Measurements from ENCODE around the gene HOXA10. TPM values are rescaled to one million over a fixed set of nuclear protein-coding genes. Genes with fewer than 3 reads are reported as not detected.
A peak's percentile ranks its signal among the peaks of the same experiment; 100 is the strongest.

HOXA10 gene
- total RNA-seq, 4 donors from 2014 or later, result 24.6 to 61.2 (median 40.0) TPM

- DNase-seq (peak; percentile 1 to 32), ATAC-seq (no peak)
- in situ Hi-C loops (cut with MboI; ENCODE audit: low sequenced_read_pairs in 4 of 4), result loop anchor here in 3 of 4 donors (10.0 to 25.0 kb wide), 5 partner anchors 904 to 1421 kb away; partner anchors contain the start of gene CREB5 (in 1 of the 3)
- H3K36me3 ChIP-seq, result no peaks in the 10 kb centered on the region
- H3K4me3 ChIP-seq, result peak overlapping the region; percentile 61 to 92 (median 70)
- TF ChIP-seq CTCF (IDR thresholded peaks at IDR 0.05 in 4 of 5, conservative IDR thresholded peaks at IDR 0.05 in 1 of 5) (no peak), POLR2A (IDR thresholded peaks at IDR 0.05) (no peak)
- peaks cover 28 to 40% of the 10 kb centered on the region in 2 donors for H3K4me1 ChIP-seq
- H3K27ac ChIP-seq, result peak overlapping the region; percentile 90 to 99 (median 95)
- H3K9me3 ChIP-seq, result no peaks in the 10 kb centered on the region
- intact Hi-C loops (cut with DNase I; ENCODE audit: low total_unique reads), result loop anchor here (10.0 kb wide), 1 partner anchor 1442 kb away; no protein-coding TSS in a partner anchor
- peaks cover 0 to 8% (median 3%) of the 10 kb centered on the region in 3 donors for H3K27me3 ChIP-seq
Measured at GRCh38 chr7:27182861-27183681, 9.0 kb upstream of the HOXA10 start.

GRCh38 chr7:27182285-27182841 lies 8.2 kb upstream of the HOXA10 start:
- intact Hi-C loops (cut with DNase I; ENCODE audit: low total_unique reads) (loop anchor here (10.0 kb wide), 1 partner anchor 1442 kb away; no protein-coding TSS in a partner anchor), in situ Hi-C loops (cut with MboI; ENCODE audit: low sequenced_read_pairs in 4 of 4) (loop anchor here in 3 of 4 donors (10.0 to 25.0 kb wide), 5 partner anchors 905 to 1420 kb away; partner anchors contain the start of gene CREB5 (in 1 of the 3))
- DNase-seq (peak; percentile 1 to 20), ATAC-seq (no peak)
- no peaks in the 10 kb centered on the region for H3K9me3 ChIP-seq
- no peak for TF ChIP-seq POLR2A (IDR thresholded peaks at IDR 0.05)
- TF ChIP-seq CTCF (IDR thresholded peaks at IDR 0.05 in 4 of 5, conservative IDR thresholded peaks at IDR 0.05 in 1 of 5), result no peak
- H3K27me3 ChIP-seq, result peaks cover 0 to 8% (median 3%) of the 10 kb centered on the region in 3 donors
- H3K27ac ChIP-seq, result peak overlapping the region; percentile 90 to 99 (median 95)
- H3K4me1 ChIP-seq, result peaks cover 33 to 47% of the 10 kb centered on the region in 2 donors
- H3K36me3 ChIP-seq, result no peaks in the 10 kb centered on the region
- peak overlapping the region in 2 of 4 donors; percentile 67 to 73 for H3K4me3 ChIP-seq

GRCh38 chr7:27181795-27182275 lies 7.7 kb upstream of the HOXA10 start:
- in situ Hi-C loops (cut with MboI; ENCODE audit: low sequenced_read_pairs in 4 of 4) (loop anchor here in 3 of 4 donors (10.0 to 25.0 kb wide), 5 partner anchors 905 to 1420 kb away; partner anchors contain the start of gene CREB5 (in 1 of the 3)), intact Hi-C loops (cut with DNase I; ENCODE audit: low total_unique reads) (loop anchor here (10.0 kb wide), 1 partner anchor 1443 kb away; no protein-coding TSS in a partner anchor)
- Histone ChIP-seq H3K36me3 (no peaks in the 10 kb centered on the region), H3K27me3 (peaks cover 0 to 8% (median 3%) of the 10 kb centered on the region in 3 donors), H3K9me3 (no peaks in the 10 kb centered on the region), H3K27ac (peak overlapping the region; percentile 90 to 99 (median 95)), H3K4me3 (no peak overlapping the region), H3K4me1 (peaks cover 35 to 51% of the 10 kb centered on the region in 2 donors)
- DNase-seq (peak; percentile 2 to 12), ATAC-seq (no peak)
- TF ChIP-seq CTCF (IDR thresholded peaks at IDR 0.05 in 4 of 5, conservative IDR thresholded peaks at IDR 0.05 in 1 of 5) (no peak), POLR2A (IDR thresholded peaks at IDR 0.05) (no peak)
